ENCODE results near the gene CYYR1.

GRCh38 chr21:26546446-26547097, 26.5 kb downstream of the CYYR1 start:
- TF ChIP-seq CTCF (IDR thresholded peaks at IDR 0.05; ENCODE audit: extremely low read depth in 1 of 2, insufficient read depth in 1 of 2, low read depth in 1 of 2, low read length in 2 of 2) (no peak), EZH2 (IDR thresholded peaks at IDR 0.05; ENCODE audit: borderline replicate concordance, low read depth, low read length, severe bottlenecking) (no peak), GATA2 (IDR thresholded peaks at IDR 0.05; ENCODE audit: insufficient read depth, insufficient read length, low read depth, low read length) (no peak), POLR2A (IDR thresholded peaks at IDR 0.05; ENCODE audit: low read depth, low read length) (no peak), MAX (IDR thresholded peaks at IDR 0.05; ENCODE audit: insufficient read depth, insufficient read length) (no peak), POLR2AphosphoS5 (IDR thresholded peaks at IDR 0.05; ENCODE audit: insufficient read depth, low read depth, low read length) (no peak), JUN (IDR thresholded peaks at IDR 0.05; ENCODE audit: borderline replicate concordance, insufficient read depth, insufficient read length, low read depth) (no peak)

Data from endothelial cell of umbilical vein (primary cell).